CD1c-positive myeloid dendritic cell (primary cell): Measurements from ENCODE around the gene PAQR7.
A peak's percentile ranks its signal among the peaks of the same experiment; 100 is the strongest.

Experiments
- DNase-seq: peaks from one replicate; pipeline ENCODE4 v3.0.0-alpha.2; 2016; ENCODE audit errors: extremely low spot score

The PAQR7 gene, protein sequence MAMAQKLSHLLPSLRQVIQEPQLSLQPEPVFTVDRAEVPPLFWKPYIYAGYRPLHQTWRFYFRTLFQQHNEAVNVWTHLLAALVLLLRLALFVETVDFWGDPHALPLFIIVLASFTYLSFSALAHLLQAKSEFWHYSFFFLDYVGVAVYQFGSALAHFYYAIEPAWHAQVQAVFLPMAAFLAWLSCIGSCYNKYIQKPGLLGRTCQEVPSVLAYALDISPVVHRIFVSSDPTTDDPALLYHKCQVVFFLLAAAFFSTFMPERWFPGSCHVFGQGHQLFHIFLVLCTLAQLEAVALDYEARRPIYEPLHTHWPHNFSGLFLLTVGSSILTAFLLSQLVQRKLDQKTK

DNA sequence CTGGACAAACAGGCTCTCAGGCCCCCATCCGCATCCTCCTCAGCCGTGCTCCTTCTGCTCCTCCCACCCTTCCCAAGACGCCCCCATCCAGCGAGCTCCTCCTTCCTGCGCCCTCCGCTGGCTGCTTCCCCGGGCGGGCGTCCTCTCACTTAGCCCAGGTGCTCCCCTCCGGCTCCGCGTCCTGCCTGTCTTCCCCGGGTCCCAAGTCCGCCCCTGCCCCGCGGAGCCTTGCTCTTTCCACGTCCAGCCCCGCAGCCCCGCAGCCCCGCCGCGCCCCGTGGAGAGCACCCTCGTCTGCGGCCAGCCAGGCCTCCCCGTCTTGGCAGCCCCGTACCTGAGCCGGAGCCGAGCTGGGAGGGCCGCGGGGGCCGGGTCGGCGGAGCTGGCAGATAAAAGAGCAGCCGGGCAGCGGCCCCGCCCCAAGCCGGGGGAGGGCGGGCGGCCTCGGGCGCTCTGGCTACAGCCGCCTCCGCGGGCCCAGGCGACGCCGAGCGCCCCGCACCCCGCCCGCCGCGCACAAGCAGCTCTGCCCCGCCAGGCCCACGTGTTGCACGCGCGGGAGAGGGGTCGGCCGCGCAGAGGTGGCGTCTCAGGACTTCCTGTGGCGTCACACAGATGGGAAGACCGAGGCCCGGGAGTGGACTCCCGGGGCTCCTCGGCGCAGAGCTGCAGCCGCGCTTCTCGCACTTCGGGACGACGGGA lies at the start of gene PAQR7:
PAQR7 (minus strand) TSS at position 555 of the 702 bp plus-strand sequence. CDS start 11,869 bp downstream, outside the sequence.
- DNase-seq: peak; percentile 76

GRCh38 chr1:25924454-25924853 lies 48.9 kb upstream of the PAQR7 start:
- peak; percentile 66 for DNase-seq

DNA sequence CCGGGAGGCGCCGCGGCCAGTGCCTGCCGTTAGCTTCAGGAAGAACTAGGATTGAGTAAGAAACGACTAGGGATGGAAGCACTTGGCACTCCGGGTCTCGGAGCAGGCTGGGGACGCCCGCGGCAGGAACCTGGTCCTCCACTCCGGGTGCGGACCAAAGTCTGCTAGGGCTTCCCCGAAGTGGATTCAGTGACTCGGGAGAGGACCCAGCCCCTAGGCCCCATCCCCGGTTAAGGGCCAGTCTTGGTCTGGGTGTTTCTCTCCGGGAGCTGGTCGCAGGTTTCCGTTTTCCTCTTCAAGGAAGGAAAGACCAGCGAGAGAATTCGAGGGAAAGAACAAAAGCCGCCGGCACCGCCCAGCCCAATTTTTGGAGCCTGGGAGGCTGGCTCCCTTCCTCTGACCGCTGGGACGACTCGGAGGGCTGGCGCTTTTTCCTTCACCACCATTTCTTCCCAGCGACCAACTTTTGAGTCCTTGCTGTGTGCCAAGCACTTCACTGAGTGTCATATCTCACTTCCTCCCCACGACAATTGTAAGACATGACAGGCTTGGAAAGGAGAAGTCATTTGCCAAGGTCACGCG lies 47.6 kb upstream of the PAQR7 start:
- DNase-seq: peak; percentile 71

DNA sequence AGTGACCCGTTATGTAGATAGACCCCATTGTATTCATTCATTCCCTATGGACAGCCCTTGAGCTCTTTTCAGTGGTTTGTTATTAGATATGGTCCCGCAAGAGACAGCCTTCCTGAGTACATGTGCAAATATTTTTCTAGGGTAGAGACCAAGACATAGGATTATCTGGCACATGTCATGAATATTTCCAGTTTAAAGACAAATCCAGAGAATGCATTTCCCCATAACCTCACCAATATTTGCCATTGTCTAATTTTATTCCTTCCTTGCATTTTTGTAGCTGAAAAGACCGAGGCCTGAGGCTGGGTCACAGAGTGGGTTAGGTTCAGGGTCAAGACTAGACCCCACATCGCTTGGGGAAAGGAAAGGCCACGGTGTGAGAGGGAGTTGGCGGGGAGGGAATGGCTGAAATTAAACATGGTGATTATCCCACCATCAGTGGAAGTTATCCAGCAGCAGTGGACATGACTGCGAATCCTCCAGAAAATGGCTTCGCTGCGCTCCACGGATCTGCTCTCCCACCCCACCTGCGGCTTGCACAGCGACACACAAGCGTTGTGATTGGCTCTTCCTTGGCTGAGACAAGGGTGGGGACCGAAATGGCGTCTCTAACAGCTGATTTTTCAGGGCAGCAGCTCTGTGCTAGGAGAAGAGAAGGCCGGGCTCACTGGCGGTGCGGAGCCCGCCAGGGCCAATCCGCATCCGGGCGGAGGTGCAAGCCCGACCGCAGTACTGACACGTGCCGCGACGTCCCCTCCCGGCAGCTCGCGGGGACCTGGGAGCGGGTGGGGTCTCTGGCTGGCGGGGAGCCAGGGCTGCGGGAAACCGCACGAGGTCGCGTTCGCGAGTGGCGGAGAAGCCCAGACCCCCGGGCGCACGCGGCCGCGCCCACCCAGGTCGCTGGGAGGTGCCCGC lies 46.8 kb upstream of the PAQR7 start:
- DNase-seq: peak; percentile 21

DNA sequence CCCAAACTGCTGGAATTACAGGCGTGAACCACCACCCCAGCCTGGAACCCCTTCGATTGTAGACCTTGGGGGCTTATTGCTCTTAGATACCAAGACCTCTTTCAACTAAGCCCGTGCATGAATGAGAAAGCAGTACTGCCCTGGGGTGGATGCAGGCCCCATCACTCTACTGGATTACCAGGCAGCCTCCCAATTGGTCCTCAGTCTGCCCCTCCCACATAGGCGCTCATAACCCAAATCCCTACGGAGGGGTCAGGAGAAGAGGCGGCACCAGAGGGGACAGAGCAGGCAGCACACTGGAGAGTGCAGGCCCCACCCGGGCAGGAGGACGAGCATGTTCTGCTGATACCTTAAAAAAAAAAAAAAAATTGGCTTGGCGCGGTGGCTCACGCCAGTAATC lies 43.1 kb upstream of the PAQR7 start:
- no peak for DNase-seq

- DNase-seq: no peak
Observed at GRCh38 chr1:25917996-25918395, 42.5 kb upstream of the PAQR7 start.

- no peak for DNase-seq
Observed at GRCh38 chr1:25916460-25916859, 41.0 kb upstream of the PAQR7 start.

DNA sequence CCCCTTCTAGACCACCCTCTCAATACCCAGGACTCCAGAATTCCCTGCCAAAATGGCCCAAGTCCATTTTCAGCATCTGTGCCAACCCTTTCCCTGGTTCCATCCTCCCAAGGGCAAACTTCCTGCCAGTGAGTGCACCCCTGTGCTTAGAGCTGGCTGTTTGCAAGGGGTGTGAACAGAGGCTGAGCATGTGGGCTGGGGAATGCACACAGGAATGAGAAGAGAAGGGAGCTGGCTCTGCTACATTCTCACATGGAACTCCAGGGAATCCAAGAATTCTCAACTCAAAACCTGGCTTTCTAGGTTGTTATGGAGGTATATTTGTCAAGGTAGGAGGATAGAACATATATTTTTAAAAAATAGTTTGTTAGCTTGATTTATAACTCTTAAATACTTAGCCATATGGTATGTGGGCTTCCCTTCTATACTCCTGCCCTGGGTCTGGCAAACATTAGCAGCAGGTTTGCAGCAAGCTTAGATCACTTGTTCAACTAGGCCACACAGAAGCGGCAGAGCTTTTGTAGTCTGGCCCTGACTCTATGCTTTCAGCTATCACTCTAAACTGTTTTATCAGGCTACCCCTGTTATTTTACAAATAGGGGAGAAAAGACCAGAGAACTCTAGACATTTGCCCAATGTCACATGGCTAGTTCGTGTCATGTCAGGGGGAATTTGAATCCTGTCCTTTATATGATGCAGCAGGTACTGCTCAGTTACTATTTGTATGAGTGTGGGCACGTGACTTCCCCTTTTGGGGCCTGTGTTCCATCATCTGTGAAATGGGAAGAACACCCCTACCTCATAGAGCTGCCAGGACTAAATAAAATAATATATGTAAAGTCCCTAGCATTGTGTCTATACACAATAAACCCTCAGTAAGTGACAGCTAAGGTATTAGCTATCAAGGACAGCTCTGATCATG lies 38.8 kb upstream of the PAQR7 start:
- DNase-seq: no peak

GRCh38 chr1:25913206-25913605 lies 37.7 kb upstream of the PAQR7 start:
- DNase-seq: no peak

- no peak for DNase-seq
Observed at GRCh38 chr1:25912076-25912831, 36.7 kb upstream of the PAQR7 start.

GRCh38 chr1:25911162-25911561 lies 35.7 kb upstream of the PAQR7 start:
- DNase-seq: no peak

GRCh38 chr1:25909040-25909439 lies 33.5 kb upstream of the PAQR7 start:
- DNase-seq: no peak

- DNase-seq: no peak
Observed at GRCh38 chr1:25908161-25908560, 32.7 kb upstream of the PAQR7 start.

- no peak for DNase-seq
Observed at GRCh38 chr1:25907601-25908000, 32.1 kb upstream of the PAQR7 start.

GRCh38 chr1:25906644-25907300 lies 31.3 kb upstream of the PAQR7 start:
- peak; percentile 36 for DNase-seq

- peak; percentile 80 for DNase-seq
Observed at GRCh38 chr1:25905680-25906643, 30.5 kb upstream of the PAQR7 start, which contains the start of gene STMN1. Gene STMN1 (minus strand): TSS chr1:25906419. CDS start chr1:25904676, 1,743 bp downstream.

DNA sequence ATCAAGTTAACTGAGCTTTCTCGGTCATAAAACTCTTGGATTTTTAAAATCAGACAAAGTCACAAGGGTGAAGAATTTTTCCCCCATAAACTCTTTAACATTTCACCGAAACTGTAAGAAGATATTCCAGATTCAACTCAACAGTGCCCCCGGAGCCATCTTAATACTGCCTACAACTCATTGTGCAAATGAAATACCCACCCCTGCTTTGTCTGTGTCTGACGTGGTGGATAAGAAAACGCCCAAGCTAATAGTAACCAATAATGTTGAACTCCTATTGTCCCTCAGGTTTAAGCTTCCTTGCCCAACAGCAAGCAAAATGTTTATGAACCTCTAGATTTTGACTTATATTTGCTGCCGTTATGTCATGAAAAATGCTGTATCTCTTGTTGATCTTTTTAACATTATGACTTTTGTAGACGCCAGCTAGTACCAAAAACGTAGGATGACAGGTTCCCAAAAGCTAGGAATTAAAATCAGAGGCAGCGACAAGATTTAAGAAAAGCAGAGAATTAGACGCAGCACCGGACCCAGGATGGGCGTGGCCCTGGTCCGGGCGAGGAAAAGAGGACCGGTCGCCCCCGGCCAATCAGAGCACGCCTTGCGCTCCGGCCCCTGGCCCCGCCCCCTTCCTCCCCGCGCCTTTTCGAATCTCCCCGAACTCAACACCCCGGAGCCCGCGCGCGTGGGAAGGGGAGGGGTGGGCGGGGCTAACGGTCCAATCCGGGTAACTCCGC lies 29.6 kb upstream of the PAQR7 start:
- DNase-seq: peak; percentile 91
